MM.1S (cell line): ENCODE results near the gene EDC4.

ENCODE experiments used
- DNase-seq: peaks from one replicate; pipeline ENCODE4 v3.0.0-alpha.2; 2015
- H2AFZ ChIP-seq: fragments of 300-600 bp; sonication (generic); 2 replicates; pipeline ENCODE4 v1.6.0; 2016; ENCODE audit warnings: antibody characterized with exemption, low read length
- H3F3A ChIP-seq: fragments of 300-600 bp; sonication (generic); 2 replicates; pipeline ENCODE4 v1.6.1; 2016; ENCODE audit warnings: mild to moderate bottlenecking, antibody characterized with exemption, low read length, moderate library complexity, mixed read lengths; ENCODE audit not compliant: insufficient read depth
- H3K27ac ChIP-seq: fragments of 300-600 bp; sonication (generic); 2 replicates; pipeline ENCODE4 v1.5.1; 2016; ENCODE audit warnings: mild to moderate bottlenecking, low read length
- H3K27me3 ChIP-seq: fragments of 300-600 bp; sonication (generic); replicated peaks from 2 replicates; pipeline ENCODE4 v1.6.0; 2016; ENCODE audit warnings: low read length; ENCODE audit not compliant: insufficient read depth
- H3K36me3 ChIP-seq: fragments of 300-600 bp; sonication (generic); replicated peaks from 2 replicates; pipeline ENCODE4 v1.6.1; 2016; ENCODE audit warnings: mild to moderate bottlenecking, low read length, mixed read lengths; ENCODE audit not compliant: insufficient read depth
- H3K4me1 ChIP-seq: fragments of 300-600 bp; sonication (generic); 2 replicates; pipeline ENCODE4 v1.6.1; 2016; ENCODE audit warnings: low read length, mixed read lengths
- H3K4me2 ChIP-seq: fragments of 300-600 bp; sonication (generic); 2 replicates; pipeline ENCODE4 v1.6.0; 2016; ENCODE audit warnings: low read depth, low read length
- H3K4me3 ChIP-seq: fragments of 300-600 bp; sonication (generic); 2 replicates; pipeline ENCODE4 v1.5.1; 2016; ENCODE audit warnings: low read length, mixed read lengths
- H3K79me2 ChIP-seq: fragments of 300-600 bp; sonication (generic); 2 replicates; pipeline ENCODE4 v1.6.1; 2016; ENCODE audit warnings: mixed run types, low read length, mixed read lengths
- H3K9ac ChIP-seq: fragments of 300-600 bp; sonication (generic); 2 replicates; pipeline ENCODE4 v1.6.1; 2016; ENCODE audit warnings: low read length, mixed read lengths
- H3K9me2 ChIP-seq: fragments of 300-600 bp; sonication (generic); replicated peaks from 2 replicates; pipeline ENCODE4 v1.6.1; 2016; ENCODE audit warnings: mild to moderate bottlenecking, low read length, mixed read lengths; ENCODE audit not compliant: insufficient read depth
- H3K9me3 ChIP-seq: fragments of 300-600 bp; sonication (generic); replicated peaks from 2 replicates; pipeline ENCODE4 v1.6.1; 2016; ENCODE audit warnings: mild to moderate bottlenecking, low read length, mixed read lengths; ENCODE audit not compliant: insufficient read depth
- H4K20me1 ChIP-seq: fragments of 300-600 bp; sonication (generic); 2 replicates; pipeline ENCODE4 v1.6.1; 2016; ENCODE audit warnings: mild to moderate bottlenecking, low read length, moderate library complexity, mixed read lengths; ENCODE audit not compliant: insufficient read depth
- EZH2 ChIP-seq: fragments of 300-600 bp; sonication (generic); optimal IDR thresholded peaks from 2 replicates; pipeline ENCODE3; 2017; ENCODE audit warnings: low read depth, mild to moderate bottlenecking, antibody characterized with exemption, low read length, mixed read lengths
- EZH2phosphoT487 ChIP-seq: fragments of 300-600 bp; sonication (generic); IDR thresholded peaks from 2 replicates; pipeline ENCODE4 v1.6.1; 2018; ENCODE audit warnings: antibody characterized with exemption, low read length
- TF ChIP-seq, protein P1 (sequence below): fragments of 300-600 bp; sonication (generic); IDR thresholded peaks from 2 replicates; pipeline ENCODE4 v1.5.1; 2016; ENCODE audit warnings: antibody characterized with exemption, low read length, mixed read lengths

Gene EDC4

DNA sequence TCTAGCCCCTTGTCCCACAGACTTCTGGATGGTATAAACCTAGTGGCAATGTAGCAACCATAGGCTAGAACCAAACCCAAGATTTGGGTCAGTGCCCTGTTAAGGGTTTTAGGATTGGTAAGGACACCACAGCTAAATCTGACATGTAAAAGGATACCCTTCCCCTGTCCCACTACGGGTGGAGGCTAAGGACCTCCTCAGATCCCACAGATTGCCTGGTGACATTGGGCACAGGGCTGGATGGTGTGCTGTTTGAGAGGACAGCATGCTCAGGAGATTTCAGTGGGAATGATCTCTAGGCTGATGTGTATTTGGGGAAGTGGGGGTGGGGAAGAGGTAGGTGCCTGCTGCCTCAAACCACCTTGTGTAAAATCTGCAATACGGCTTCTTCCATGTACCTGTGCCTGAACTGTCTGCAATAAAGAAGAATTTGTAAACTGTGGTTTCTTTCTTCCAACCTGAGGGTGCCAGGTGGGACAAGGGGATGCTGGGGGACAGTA is 671 bp upstream of the EDC4 start:
- peak overlapping the region; percentile 99 for H3K4me3 ChIP-seq
- TF ChIP-seq, protein P1, sequence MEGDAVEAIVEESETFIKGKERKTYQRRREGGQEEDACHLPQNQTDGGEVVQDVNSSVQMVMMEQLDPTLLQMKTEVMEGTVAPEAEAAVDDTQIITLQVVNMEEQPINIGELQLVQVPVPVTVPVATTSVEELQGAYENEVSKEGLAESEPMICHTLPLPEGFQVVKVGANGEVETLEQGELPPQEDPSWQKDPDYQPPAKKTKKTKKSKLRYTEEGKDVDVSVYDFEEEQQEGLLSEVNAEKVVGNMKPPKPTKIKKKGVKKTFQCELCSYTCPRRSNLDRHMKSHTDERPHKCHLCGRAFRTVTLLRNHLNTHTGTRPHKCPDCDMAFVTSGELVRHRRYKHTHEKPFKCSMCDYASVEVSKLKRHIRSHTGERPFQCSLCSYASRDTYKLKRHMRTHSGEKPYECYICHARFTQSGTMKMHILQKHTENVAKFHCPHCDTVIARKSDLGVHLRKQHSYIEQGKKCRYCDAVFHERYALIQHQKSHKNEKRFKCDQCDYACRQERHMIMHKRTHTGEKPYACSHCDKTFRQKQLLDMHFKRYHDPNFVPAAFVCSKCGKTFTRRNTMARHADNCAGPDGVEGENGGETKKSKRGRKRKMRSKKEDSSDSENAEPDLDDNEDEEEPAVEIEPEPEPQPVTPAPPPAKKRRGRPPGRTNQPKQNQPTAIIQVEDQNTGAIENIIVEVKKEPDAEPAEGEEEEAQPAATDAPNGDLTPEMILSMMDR, result no peak
- no peak for TF ChIP-seq EZH2
- no peak for TF ChIP-seq EZH2phosphoT487
- H4K20me1 ChIP-seq, result no peaks in the 10 kb centered on the region
- H3K4me1 ChIP-seq, result peaks cover 23% of the 10 kb centered on the region
- H2AFZ ChIP-seq, result peak overlapping the region; percentile 91
- H3K36me3 ChIP-seq, result no peaks in the 10 kb centered on the region
- no peaks in the 10 kb centered on the region for H3K9me3 ChIP-seq
- H3K9me2 ChIP-seq, result no peaks in the 10 kb centered on the region
- DNase-seq, result no peak
- peaks cover 21% of the 10 kb centered on the region for H3F3A ChIP-seq
- H3K79me2 ChIP-seq, result peaks cover 47% of the 10 kb centered on the region
- H3K4me2 ChIP-seq, result peak overlapping the region; percentile 94; the same call in 1 of the 2 replicates
- no peaks in the 10 kb centered on the region for H3K27me3 ChIP-seq
- H3K27ac ChIP-seq, result peak overlapping the region; percentile 39; the same call in 1 of the 2 replicates
- H3K9ac ChIP-seq, result peak overlapping the region; percentile 93; the same call in 1 of the 2 replicates

DNA sequence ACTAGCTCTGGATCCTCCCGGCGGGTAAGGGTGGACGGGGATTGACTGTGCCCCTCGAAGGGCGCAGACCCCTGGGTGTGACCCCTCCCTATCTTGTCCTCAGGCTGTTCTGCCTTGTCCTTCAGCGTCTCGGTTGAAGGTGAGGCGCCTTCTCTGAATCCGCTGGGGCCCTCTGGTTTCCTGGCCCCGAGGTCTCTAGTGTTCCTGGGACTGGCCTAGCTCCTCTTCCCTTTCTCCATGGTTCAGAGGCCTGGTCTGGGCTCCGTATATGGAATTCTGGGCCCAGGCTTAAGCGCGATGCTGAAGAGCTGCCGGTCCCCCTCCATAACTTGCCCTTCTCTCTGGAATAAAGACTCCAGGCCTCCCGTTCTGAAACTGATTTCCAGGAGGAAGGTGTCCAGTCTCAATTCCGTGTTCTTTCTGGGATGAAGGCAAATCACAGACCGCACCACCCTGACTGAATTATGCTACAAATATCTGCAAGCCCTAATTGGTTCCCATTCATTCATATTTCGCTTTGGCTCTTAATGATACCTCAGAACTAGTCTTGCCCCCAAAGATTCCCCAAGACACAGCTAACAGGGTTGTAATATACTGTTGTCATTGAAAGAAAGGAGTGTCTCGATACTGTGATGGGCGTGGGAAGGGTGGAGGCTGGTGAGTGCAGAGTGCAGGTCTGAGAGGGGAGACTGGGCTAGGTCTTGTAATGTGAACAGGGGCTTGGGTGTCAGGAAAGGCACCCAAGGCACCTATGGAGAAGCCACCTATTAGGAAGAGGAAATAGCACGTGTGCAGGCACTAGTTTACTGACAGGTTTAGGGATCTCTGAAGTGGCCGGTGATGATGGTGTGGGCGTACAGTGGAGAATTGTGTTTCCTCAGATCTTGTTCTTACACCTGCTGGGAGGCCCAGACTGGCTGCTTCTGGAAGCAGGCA is 851 bp downstream of the EDC4 start:
- Histone ChIP-seq H3K4me1 (peaks cover 23% of the 10 kb centered on the region), H3K79me2 (peaks cover 44% of the 10 kb centered on the region), H3K27ac (peak overlapping the region; percentile 21; the same call in 1 of the 2 replicates), H3F3A (peaks cover 21% of the 10 kb centered on the region), H2AFZ (peak overlapping the region; percentile 91), H3K9me2 (no peaks in the 10 kb centered on the region), H3K4me2 (peak overlapping the region; percentile 94), H3K4me3 (peak overlapping the region; percentile 99), H3K9me3 (no peaks in the 10 kb centered on the region), H3K27me3 (no peaks in the 10 kb centered on the region), H3K9ac (peak overlapping the region; percentile 93), H3K36me3 (no peaks in the 10 kb centered on the region; the same call in 1 of the 2 replicates), H4K20me1 (no peaks in the 10 kb centered on the region)
- no peak for DNase-seq
- TF ChIP-seq, protein P1, result no peak
- no peak for TF ChIP-seq EZH2
- no peak for TF ChIP-seq EZH2phosphoT487

DNA sequence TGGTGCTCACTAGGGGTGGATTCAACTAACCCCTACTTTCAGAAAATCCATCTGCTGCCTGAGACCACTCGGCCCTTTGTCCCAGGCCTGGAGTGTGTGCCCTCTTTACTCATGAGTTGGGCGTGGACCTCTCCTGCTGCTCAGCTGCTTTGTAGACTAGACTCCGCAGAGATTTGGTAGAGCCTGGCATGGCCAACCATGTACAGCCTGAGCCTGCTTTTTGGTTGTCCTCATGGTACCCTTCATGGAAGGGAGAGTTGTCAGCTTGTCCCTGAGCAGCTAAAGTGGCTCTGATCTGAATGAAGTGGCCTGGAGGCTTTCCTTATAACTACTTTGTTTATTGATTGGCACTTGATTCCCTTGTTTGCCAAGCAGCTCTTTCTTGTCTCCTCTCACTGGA is 1.5 kb downstream of the EDC4 start:
- Histone ChIP-seq H3K79me2 (peaks cover 44% of the 10 kb centered on the region), H3K9me3 (no peaks in the 10 kb centered on the region), H3K36me3 (no peaks in the 10 kb centered on the region; the same call in 1 of the 2 replicates), H3F3A (peaks cover 21% of the 10 kb centered on the region), H3K9ac (peak overlapping the region; percentile 93; the same call in 1 of the 2 replicates), H3K4me2 (peak overlapping the region; percentile 94), H3K4me3 (peak overlapping the region; percentile 99; the same call in 1 of the 2 replicates), H3K27ac (no peak overlapping the region), H3K9me2 (no peaks in the 10 kb centered on the region), H3K4me1 (peaks cover 23% of the 10 kb centered on the region), H3K27me3 (no peaks in the 10 kb centered on the region), H4K20me1 (no peaks in the 10 kb centered on the region), H2AFZ (no peak overlapping the region)
- no peak for DNase-seq
- TF ChIP-seq, protein P1, result no peak
- TF ChIP-seq EZH2 (no peak), EZH2phosphoT487 (no peak)
